ENCODE data around the gene FAM221A.
"Not testable (repeated sequence)": the region's sequence is repeated elsewhere in the genome, so short reads cannot be mapped to it uniquely, and the experiment has no call there.

FAM221A gene, protein sequence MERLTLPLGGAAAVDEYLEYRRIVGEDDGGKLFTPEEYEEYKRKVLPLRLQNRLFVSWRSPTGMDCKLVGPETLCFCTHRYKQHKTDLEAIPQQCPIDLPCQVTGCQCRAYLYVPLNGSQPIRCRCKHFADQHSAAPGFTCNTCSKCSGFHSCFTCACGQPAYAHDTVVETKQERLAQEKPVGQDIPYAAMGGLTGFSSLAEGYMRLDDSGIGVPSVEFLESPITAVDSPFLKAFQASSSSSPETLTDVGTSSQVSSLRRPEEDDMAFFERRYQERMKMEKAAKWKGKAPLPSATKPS

GRCh38 chr7:23679898-23680413 is at the start of gene FAM221A:
Gene FAM221A, plus strand, starts transcription at chr7:23680199. Its CDS starts 20 bp downstream, at chr7:23680219.
- in situ Hi-C loops (cut with MboI; ENCODE audit: low sequenced_read_pairs), result no loop called here

DNA sequence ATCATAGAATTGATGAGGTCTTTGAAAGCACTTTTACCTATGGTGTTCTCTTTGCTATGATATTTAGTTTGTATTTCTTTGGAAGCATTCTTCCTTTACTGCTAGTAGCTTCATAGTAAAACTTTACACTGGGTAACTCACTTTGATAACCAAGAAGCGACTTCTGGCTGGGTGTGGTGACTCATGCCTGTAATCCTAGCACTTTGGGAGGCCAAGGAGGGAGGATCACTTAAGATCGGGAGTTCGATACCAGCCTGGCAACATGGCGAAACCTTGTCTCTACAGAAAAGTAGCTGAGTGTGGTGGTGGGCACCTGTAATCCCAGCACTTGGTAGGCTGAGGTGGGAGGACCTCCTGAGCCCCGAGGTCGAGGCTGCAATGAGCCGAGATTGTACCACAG is 46.6 kb upstream of the FAM221A start:
- in situ Hi-C loops (cut with MboI; ENCODE audit: low sequenced_read_pairs), result no loop called here

DNA sequence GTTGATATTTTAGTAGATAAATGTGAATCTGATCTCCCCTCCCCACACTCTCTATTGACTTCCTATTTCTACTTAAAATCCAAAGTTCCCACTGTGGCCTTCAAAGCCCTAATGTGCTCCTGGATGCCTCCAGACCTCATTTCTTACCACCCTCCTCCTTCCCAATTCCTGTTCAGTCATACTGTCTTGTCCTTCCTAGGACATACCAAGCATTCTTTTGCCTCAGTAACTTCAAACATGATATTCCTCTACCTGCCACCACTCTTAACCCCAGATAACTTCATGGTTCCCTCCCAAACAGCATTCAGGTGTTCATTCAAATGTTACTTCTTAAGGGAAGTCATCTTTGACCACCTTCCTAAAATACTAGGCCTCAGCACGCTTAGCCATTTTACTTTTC is 34.2 kb upstream of the FAM221A start:
- in situ Hi-C loops (cut with MboI; ENCODE audit: low sequenced_read_pairs), result no loop called here

DNA sequence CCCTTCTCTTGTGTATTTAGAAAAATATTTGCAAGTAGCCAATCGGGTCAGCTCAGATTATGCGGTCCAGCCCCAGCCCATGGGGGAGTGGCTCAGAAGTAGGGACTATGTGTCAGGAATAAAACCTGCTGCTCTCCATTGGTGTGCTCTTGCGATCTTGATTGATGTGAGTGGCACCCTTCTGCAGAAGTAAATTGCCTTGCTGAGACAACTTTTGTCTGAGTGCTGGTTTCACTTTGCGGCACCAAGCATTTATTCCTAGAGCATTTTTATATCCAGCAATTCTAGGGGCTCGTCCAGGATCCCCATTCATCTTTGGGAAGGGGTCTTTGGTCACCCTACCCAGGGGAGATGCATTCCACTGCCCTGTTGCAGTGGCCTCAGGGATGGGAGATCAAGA is 26.1 kb upstream of the FAM221A start:
- in situ Hi-C loops (cut with MboI; ENCODE audit: low sequenced_read_pairs), result no loop called here

DNA sequence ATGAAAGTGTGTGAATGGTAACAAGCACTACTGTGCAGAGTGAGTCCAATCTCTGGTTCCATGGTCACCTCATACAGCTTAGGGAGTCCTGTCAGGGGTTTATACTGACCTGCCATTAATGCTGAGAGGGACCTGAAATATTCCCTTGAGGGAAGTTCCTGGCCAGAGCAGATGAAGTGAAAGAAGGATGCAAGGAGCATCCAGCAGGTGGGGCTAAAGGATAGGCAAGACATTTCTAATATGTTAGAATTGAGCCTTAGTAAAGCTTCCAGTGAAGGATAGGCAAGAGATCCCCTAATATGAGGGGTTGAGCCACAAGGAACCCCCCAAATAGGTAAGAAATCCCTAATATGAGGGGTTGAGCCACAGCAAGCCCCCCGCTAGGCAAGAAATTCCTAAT is 25.5 kb upstream of the FAM221A start:
- in situ Hi-C loops (cut with MboI; ENCODE audit: low sequenced_read_pairs), result no loop called here

GRCh38 chr7:23655433-23655832 is 24.6 kb upstream of the FAM221A start:
- in situ Hi-C loops (cut with MboI; ENCODE audit: low sequenced_read_pairs), result no loop called here

GRCh38 chr7:23658831-23659427 is 21.1 kb upstream of the FAM221A start:
- in situ Hi-C loops (cut with MboI; ENCODE audit: low sequenced_read_pairs), result no loop called here

- in situ Hi-C loops (cut with MboI; ENCODE audit: low sequenced_read_pairs), result no loop called here
Observed at GRCh38 chr7:23661385-23661784, 18.6 kb upstream of the FAM221A start.

- in situ Hi-C loops (cut with MboI; ENCODE audit: low sequenced_read_pairs), result no loop called here
Observed at GRCh38 chr7:23662124-23662983, 17.6 kb upstream of the FAM221A start.

GRCh38 chr7:23662984-23663313 is 17.1 kb upstream of the FAM221A start:
- in situ Hi-C loops (cut with MboI; ENCODE audit: low sequenced_read_pairs), result no loop called here

- in situ Hi-C loops (cut with MboI; ENCODE audit: low sequenced_read_pairs), result no loop called here
Observed at GRCh38 chr7:23664122-23664521, 15.9 kb upstream of the FAM221A start.

DNA sequence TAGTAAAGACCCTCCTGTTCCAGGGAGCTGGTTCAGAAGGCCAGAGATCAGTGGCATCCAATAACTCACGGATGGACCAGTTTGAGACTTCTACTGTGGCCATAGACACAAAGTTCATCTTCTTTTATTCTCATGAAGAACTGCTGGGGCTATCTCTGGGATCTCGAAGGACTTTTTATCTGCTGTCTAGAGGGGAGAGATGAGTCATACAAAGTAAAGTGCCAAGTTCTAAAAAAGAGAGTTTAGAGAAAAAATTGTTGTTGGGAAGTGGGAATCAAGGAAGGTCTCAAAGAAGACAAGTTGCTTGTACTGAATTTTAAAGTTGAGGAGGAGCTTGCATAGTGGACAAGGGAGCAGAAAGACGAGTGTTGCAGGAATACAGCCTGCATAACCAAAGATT is 8.0 kb upstream of the FAM221A start:
- in situ Hi-C loops (cut with MboI; ENCODE audit: low sequenced_read_pairs), result no loop called here

DNA sequence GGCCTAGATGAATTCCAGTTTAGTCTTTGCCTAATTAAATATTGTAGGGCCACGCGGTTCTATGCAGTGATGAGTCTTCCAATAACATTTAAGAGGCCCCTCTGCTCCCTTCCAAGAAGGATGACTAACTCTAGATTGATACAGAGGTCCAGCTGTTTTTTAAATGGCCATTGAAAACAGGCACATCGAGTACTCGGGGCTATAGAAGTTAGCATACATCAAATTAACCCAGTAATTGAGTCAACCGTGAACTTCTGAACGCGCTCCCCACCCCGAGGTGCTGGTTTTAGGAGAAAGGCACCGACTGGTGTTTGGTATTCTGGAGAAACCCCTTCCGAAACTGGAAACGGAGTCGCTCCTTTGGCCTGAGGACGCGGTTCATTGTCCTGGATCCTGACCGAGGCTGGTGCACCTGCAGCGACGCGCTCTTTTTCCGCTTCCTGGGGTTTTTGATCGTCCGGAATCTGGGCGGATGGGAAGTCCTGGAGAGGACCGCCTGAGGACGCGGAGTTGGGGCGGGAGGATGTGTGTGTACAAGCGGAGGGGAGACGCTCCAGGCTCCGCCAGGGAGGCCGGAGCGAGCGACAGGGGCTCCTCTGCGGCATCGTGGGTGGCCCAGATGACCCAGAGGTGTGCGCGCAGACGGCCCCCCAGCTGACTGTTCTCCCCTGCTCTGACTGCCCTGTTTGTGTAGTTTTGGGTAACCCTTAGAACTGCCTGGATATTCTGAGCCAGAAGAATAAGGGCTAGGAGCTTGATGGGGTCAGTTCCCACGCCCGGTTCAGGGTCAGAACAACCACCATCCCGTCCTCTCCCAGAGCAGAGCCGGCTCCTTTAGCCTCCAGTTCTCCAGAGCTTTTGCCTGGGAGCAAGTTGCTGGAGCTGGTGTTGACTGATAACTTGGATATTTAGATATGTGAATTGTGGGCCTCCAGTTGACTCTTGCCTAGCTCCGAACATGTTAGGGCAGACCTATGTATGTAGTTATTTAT is 711 bp downstream of the FAM221A start:
- in situ Hi-C loops (cut with MboI; ENCODE audit: low sequenced_read_pairs), result no loop called here

GRCh38 chr7:23684041-23684440 is 4.0 kb downstream of the FAM221A start:
- in situ Hi-C loops (cut with MboI; ENCODE audit: low sequenced_read_pairs), result not testable (repeated sequence)

DNA sequence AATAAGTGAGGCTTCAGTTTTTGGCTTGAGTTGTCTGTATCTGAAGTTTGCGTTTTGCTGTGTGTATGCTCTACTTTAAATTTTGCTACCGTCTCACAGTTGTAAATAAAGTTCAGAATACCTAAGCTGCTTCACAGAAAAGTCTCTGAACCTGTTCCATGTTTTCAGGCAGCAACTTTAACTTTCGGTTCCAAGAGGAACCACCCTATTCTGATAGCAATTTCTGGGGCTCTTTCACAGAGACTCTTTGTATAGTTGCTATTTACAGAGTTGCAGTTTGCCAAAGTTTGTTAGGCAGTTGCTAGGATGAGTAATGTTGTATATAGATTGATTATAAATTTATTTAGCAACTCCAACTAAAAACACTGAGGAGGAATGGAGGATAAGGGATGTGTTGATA is 5.7 kb downstream of the FAM221A start:
- in situ Hi-C loops (cut with MboI; ENCODE audit: low sequenced_read_pairs), result no loop called here

- in situ Hi-C loops (cut with MboI; ENCODE audit: low sequenced_read_pairs), result no loop called here
Observed at GRCh38 chr7:23687011-23687410, 7.0 kb downstream of the FAM221A start.

GRCh38 chr7:23689165-23689564 is 9.2 kb downstream of the FAM221A start:
- in situ Hi-C loops (cut with MboI; ENCODE audit: low sequenced_read_pairs), result no loop called here

DNA sequence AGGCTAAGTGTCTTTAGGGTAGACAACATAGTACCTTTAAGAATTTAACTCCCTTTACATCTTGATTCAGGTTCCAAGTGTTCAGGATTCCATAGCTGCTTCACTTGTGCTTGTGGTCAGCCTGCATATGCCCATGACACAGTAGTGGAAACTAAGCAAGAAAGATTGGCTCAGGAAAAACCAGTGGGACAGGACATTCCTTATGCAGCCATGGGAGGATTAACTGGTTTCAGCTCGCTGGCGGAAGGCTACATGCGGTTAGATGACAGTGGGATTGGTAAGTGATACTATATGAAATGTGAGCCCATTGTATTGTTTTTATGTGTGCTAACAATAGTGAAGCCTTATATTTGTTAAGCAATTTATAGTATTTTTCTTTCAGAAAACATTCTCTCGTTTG is 11.3 kb downstream of the FAM221A start:
- in situ Hi-C loops (cut with MboI; ENCODE audit: low sequenced_read_pairs), result no loop called here

GRCh38 chr7:23693224-23693623 is 13.2 kb downstream of the FAM221A start:
- in situ Hi-C loops (cut with MboI; ENCODE audit: low sequenced_read_pairs), result no loop called here

DNA sequence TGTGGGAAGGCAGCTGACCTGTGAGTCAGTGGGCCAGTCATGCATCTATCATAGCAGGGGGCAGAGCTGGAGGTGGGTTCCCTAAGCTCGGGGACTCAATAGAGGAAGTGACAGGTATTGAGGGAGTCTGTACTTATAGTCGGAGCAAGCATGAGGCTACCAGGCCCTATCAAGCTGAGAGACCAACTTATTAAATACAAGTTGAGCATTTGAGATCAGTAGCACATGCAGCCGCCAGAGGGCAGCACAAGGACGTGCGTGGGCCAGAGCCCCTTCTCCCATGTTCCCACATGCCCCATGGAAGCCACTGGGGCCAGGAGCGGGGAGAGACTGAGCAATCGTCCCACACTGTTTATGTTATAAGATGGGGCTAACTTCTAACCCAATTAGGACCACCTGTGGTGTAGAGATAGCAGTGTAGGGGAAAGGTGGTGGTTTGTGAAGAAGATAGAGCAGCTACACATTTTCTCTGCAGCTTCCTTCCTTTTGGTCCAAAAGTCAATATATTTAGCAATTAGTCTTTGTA is 17.0 kb downstream of the FAM221A start:
- in situ Hi-C loops (cut with MboI; ENCODE audit: low sequenced_read_pairs), result no loop called here

All from HL-60/S4 treated with retinoic acid at 250 ng/mL for 4 days and 3 days (cell line).